NB4 (cell line): ENCODE results near the gene SLC35F1.
"Not testable (repeated sequence)": the region's sequence is repeated elsewhere in the genome, so short reads cannot be mapped to it uniquely, and the experiment has no call there.

Experiments
- DNase-seq: peaks from one replicate; pipeline ENCODE4 v3.0.0; 2010; ENCODE audit warnings: low read depth
- H3K4me3 ChIP-seq: one replicate; pipeline ENCODE4 v1.5.1; 2011; ENCODE audit warnings: mild to moderate bottlenecking, low read depth, low read length, moderate library complexity
- MYC ChIP-seq: IDR thresholded peaks from 2 replicates; pipeline ENCODE4 v1.6.1; 2011; ENCODE audit warnings: low read depth, low read length
- POLR2A ChIP-seq: IDR thresholded peaks from 2 replicates; pipeline ENCODE4 v1.6.1; 2011; ENCODE audit warnings: mild to moderate bottlenecking; ENCODE audit not compliant: insufficient read length; ENCODE audit errors: extremely low read depth
- TF ChIP-seq, protein P1 (sequence below): IDR thresholded peaks from 2 replicates; pipeline ENCODE4 v1.6.1; 2011; ENCODE audit warnings: low read depth, low read length
- TF ChIP-seq, protein P2 (sequence below): IDR thresholded peaks from one replicate; pipeline ENCODE4 v1.5.1; 2012; ENCODE audit warnings: low read depth, low read length

The SLC35F1 gene

DNA sequence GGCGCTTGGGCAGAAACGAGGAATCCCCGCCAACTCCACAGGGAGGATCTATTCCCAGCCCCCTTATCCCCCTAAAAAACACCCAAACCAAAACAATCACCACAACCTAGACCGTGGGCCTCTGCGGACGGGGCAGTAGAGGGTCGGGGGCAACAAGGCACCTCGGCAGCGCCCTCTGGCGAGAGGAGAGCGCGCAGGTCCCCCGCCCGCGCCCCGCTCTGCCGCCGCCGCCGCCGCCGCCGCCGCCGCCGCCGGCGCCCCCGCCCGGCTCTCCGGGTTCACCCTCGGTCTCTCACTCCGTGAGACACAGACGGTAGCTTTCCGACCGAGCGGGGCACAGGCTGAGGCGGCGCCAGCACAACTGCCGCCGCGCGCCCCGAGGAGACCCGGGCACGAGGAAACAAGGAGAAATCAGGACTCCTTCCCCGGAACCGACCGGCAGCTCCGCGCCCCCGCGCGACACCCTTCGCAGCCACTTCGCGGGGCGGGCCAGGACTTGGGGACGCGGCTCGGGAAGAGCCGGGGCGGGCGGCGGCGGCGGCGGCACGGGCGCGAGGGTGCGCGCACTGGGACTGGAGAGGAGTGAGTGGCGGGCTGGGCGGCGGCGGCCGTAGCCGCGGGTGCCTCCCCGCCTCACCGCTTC lies at the start of gene SLC35F1:
SLC35F1 (plus strand) TSS at position 307 of the 643 bp plus-strand sequence.
- H3K4me3 ChIP-seq, result no peak within 1 kb of the TSS
- no peak for DNase-seq
- no peak for TF ChIP-seq POLR2A
- TF ChIP-seq, protein P1, sequence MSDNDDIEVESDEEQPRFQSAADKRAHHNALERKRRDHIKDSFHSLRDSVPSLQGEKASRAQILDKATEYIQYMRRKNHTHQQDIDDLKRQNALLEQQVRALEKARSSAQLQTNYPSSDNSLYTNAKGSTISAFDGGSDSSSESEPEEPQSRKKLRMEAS, result no peak
- no peak for TF ChIP-seq MYC
- TF ChIP-seq, protein P2, sequence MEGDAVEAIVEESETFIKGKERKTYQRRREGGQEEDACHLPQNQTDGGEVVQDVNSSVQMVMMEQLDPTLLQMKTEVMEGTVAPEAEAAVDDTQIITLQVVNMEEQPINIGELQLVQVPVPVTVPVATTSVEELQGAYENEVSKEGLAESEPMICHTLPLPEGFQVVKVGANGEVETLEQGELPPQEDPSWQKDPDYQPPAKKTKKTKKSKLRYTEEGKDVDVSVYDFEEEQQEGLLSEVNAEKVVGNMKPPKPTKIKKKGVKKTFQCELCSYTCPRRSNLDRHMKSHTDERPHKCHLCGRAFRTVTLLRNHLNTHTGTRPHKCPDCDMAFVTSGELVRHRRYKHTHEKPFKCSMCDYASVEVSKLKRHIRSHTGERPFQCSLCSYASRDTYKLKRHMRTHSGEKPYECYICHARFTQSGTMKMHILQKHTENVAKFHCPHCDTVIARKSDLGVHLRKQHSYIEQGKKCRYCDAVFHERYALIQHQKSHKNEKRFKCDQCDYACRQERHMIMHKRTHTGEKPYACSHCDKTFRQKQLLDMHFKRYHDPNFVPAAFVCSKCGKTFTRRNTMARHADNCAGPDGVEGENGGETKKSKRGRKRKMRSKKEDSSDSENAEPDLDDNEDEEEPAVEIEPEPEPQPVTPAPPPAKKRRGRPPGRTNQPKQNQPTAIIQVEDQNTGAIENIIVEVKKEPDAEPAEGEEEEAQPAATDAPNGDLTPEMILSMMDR, result no peak

DNA sequence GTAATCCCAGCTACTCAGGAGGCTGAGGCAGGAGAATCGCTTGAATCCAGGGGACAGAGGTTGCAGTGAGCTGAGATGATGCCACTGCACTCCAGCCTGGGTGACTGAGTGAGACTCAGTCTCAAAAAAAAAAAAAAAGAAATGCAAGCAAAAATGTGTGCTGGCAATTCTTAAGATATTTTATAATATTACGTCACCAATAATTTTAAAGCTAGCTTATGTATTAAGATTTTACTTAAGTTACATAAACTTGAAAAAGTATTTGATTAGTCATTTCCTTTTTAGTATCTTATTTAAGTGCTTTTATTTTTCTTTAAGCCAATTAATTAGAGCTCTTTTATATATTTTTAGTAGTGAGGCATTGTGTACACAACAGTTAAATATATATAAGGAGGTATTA lies 48.5 kb upstream of the SLC35F1 start:
- DNase-seq, H3K4me3 ChIP-seq: not testable (repeated sequence)

DNA sequence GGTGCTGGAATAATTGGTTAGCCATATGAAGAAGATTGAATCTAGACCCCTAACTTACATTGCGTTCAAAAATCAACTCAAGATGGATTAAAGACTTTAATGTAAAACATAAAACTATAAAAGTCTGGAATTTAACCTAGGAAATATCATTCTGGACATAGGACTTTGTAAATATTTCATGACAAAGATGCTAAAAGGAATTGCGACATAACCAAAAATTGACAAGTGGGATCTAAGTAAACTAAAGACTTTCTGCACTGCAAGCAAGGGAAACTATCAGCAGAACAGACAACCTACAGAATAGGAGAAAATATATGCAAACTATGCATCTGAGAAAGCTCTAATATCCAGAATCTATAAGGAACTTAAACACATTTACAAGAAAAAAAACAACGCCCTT lies 45.5 kb upstream of the SLC35F1 start:
- no peak overlapping the region for H3K4me3 ChIP-seq
- no peak for TF ChIP-seq MYC
- TF ChIP-seq, protein P1, result no peak
- TF ChIP-seq, protein P2, result no peak
- TF ChIP-seq POLR2A, result no peak
- no peak for DNase-seq

DNA sequence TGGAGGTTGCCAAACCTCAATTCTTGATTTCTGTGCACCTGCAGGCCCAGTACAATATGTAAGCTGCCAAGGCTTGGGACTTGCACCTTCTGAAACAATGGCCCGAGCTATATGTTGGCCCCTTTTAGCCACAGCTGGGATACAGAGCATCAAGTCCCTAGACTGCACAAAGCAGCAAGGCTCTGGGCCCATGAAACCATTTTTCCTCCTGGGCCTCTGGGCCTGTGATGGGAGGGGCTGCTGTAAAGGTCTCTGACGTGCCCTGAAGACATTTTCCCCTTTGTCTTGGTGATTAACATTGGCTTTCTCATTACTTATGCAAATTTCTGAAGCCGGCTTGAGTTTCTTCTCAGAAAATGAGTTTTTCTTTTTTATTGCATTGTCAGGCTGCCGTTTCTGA lies 40.5 kb upstream of the SLC35F1 start:
- TF ChIP-seq, protein P1, result no peak
- TF ChIP-seq MYC (no peak), POLR2A (no peak)
- TF ChIP-seq, protein P2, result no peak
- H3K4me3 ChIP-seq, result no peak overlapping the region
- no peak for DNase-seq

DNA sequence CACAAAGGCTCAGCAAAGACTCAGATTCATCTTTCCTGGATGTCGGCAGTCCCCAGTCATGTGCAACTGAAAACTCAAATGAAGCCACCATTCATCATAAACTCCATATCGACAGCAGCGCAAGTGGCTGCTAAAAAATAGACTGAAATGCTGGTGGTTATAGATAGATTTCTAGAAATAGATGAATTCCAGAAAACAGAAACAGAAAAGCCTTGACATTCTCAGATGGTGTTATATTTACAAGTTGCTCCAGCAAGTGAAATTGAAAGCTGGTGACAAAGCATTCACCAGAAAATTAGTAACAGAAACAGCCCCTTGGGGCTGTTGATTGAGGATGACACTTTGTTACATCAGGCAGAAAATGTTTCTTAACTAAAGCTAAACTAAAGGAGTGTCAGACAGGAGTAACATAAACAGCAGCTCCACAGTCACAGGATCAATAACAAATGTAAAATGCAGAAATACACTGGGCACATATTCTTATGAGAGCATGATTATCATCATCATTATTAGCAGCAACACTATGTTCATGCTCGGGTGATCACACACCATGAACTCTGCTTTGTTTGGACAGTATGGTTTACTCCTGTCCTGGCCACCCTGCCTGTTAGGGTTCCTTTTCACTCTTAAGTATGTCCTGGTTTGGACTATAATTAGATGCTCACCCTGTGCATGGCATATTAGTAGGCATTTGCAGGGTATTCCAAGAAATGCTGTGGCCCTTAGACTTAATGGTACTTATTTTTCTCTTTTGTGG lies 36.4 kb upstream of the SLC35F1 start:
- DNase-seq, result no peak
- H3K4me3 ChIP-seq, result no peak overlapping the region
- TF ChIP-seq MYC (no peak), POLR2A (no peak)
- TF ChIP-seq, protein P2, result no peak
- TF ChIP-seq, protein P1, result no peak

DNA sequence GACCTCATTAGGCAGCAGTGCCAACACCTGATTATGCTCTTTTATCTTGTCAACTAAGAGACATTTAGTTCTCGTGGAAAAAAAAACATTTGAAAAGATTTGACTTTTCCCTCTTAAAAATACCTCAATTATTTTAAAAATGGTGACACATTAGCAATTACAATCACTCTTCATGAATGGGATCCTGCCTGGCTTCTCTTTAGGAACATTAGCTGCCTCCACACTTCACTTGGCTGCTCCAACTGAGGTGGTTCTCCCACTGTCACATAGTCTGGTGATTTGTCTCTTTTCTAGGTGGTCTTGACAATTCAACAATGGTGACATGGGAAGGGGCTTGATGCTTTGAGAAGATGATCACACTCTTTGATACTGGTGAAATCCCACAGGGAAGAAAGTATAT lies 26.2 kb upstream of the SLC35F1 start:
- DNase-seq, result no peak
- TF ChIP-seq, protein P1, result no peak
- TF ChIP-seq MYC (no peak), POLR2A (no peak)
- TF ChIP-seq, protein P2, result no peak
- no peak overlapping the region for H3K4me3 ChIP-seq
